Uterus (tissue), 4 donors: Measurements from ENCODE around the gene PSMB9. TPM values are rescaled to one million over a fixed set of nuclear protein-coding genes. Genes with fewer than 3 reads are reported as not detected.

Experiments used
- DNase-seq, 2 donors: peaks; one replicate each; pipeline ENCODE4 v3.0.0-alpha.2; 2019 to 2020
- H3K27ac ChIP-seq, 2 donors: fragments of 200-600 bp; sonication (generic); 1 replicate in 1 of 2; 2 replicates in 1 of 2; pipeline ENCODE4 v1.5.1; 2016 to 2018
- H3K27me3 ChIP-seq, 2 donors: fragments of 200-600 bp; sonication (generic); one replicate each; pipeline ENCODE4 v1.5.1; 2018 to 2019; ENCODE audit warnings: control low read depth in 1 of 2
- H3K36me3 ChIP-seq, 2 donors: fragments of 200-600 bp; sonication (generic); one replicate each; pipeline ENCODE4 v1.5.1; 2019; ENCODE audit warnings: control low read depth in 1 of 2
- H3K4me1 ChIP-seq, 2 donors: fragments of 200-600 bp; sonication (generic); one replicate each; pipeline ENCODE4 v1.5.1; 2018 to 2019; ENCODE audit warnings: control low read depth in 1 of 2
- H3K4me3 ChIP-seq, 2 donors: fragments of 200-600 bp; sonication (generic); 1 replicate in 1 of 2; 2 replicates in 1 of 2; pipeline ENCODE4 v1.5.1; 2018 to 2019; ENCODE audit warnings: mild to moderate bottlenecking in 1 of 2
- H3K9me3 ChIP-seq, 2 donors: fragments of 200-600 bp; sonication (generic); one replicate each; pipeline ENCODE4 v1.5.1; 2019; ENCODE audit warnings: control low read depth in 1 of 2
- POLR2A ChIP-seq, 2 donors: fragments of 450-650 bp; IDR thresholded peaks; one replicate each; pipeline ENCODE4 v1.6.1; 2016; ENCODE audit warnings: antibody characterized with exemption in 2 of 2, mild to moderate bottlenecking in 1 of 2, moderate library complexity in 1 of 2
- intact Hi-C: fragments of 100-400 bp; cut with DNase I; formaldehyde crosslinking; loops from one replicate; pipeline ENCODE4 v1.15.1; 2023; ENCODE audit warnings: low total_unique reads
- total RNA-seq, 4 donors: library from RNA; depleted of rRNA in 3 of 4; stranded (reverse); fragments of >200 nt in 3 of 4; gene quantifications; one replicate each; pipeline versions ENCODE4 v1.1.0 to v1.2.4, GENCODE V29; 2014 to 2023
- TF ChIP-seq, protein P1 (sequence below), 4 experiments: fragments of 200-600 bp in 2 of 4; fragments of 450-650 bp in 2 of 4; sonication (generic) in 2 of 4; IDR thresholded peaks; one replicate each; pipeline ENCODE4 v1.5.1; 2016 to 2019; ENCODE audit warnings: antibody characterized with exemption in 4 of 4, mild to moderate bottlenecking in 2 of 4, moderate library complexity in 1 of 4
- donor health status: DM: yes; HTN: yes; CAD: no.

Gene PSMB9
- total RNA-seq, 4 donors from 2014 or later = 14.0 to 50.7 (median 38.6) TPM

DNA sequence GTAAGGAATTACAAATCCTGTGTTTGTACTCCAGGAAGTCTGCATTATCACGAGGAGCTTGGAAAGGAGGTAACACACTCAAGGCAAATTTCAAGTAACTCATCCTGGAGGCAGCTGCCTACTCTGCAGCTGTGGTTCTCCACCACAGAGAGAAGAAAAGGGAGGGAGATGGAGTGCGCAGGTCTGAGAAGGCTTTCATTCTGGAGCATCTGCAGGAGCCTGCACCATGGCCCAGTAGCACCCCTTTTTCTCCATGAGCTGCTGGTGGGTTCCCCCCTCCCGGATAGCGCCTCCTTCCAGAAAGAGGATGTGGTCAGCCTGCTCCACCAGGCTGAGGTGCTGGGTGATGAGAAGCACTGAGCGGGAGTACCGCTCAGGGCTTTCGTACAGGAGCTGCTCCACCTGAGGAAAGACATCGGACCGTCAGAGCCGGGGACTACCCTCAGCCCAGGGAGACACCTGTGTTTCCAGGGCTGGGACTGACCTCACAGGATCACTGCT, 8.6 kb upstream of the PSMB9 start:
- Histone ChIP-seq H3K4me3 (no peak overlapping the region), H3K27me3 (no peaks in the 10 kb centered on the region), H3K4me1 (no peaks in the 10 kb centered on the region), H3K27ac (peak overlapping the region; percentile 90 to 96), H3K36me3 (no peaks in the 10 kb centered on the region), H3K9me3 (no peaks in the 10 kb centered on the region)
- intact Hi-C loops = no loop called here
- TF ChIP-seq POLR2A (IDR thresholded peaks at IDR 0.05) = no peak
- TF ChIP-seq, protein P1, sequence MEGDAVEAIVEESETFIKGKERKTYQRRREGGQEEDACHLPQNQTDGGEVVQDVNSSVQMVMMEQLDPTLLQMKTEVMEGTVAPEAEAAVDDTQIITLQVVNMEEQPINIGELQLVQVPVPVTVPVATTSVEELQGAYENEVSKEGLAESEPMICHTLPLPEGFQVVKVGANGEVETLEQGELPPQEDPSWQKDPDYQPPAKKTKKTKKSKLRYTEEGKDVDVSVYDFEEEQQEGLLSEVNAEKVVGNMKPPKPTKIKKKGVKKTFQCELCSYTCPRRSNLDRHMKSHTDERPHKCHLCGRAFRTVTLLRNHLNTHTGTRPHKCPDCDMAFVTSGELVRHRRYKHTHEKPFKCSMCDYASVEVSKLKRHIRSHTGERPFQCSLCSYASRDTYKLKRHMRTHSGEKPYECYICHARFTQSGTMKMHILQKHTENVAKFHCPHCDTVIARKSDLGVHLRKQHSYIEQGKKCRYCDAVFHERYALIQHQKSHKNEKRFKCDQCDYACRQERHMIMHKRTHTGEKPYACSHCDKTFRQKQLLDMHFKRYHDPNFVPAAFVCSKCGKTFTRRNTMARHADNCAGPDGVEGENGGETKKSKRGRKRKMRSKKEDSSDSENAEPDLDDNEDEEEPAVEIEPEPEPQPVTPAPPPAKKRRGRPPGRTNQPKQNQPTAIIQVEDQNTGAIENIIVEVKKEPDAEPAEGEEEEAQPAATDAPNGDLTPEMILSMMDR (IDR thresholded peaks at IDR 0.05) = no peak
- DNase-seq = no peak

DNA sequence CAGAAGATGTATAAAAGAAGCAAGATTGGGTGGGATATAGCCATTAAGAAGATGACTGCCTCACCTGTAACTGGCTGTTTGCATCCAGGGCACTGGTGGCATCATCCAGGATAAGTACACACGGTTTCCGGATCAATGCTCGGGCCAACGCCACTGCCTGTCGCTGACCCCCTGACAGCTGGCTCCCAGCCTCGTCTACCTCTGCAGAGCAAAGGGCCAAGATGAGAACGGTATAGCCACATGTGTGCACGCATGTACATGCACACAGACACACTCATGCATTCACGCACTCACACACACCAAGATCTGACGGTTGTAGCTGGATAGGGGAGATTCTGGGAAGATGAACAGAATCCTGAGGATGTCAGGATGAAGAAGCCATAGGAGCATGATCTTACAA, 7.0 kb upstream of the PSMB9 start:
- Histone ChIP-seq H3K9me3 (no peaks in the 10 kb centered on the region), H3K36me3 (no peaks in the 10 kb centered on the region), H3K27ac (no peak overlapping the region), H3K27me3 (no peaks in the 10 kb centered on the region), H3K4me3 (no peak overlapping the region), H3K4me1 (peaks cover 5 to 9% of the 10 kb centered on the region in 2 donors)
- TF ChIP-seq POLR2A (IDR thresholded peaks at IDR 0.05) = no peak
- TF ChIP-seq, protein P1 (IDR thresholded peaks at IDR 0.05) = no peak
- DNase-seq = no peak
- intact Hi-C loops = no loop called here

DNA sequence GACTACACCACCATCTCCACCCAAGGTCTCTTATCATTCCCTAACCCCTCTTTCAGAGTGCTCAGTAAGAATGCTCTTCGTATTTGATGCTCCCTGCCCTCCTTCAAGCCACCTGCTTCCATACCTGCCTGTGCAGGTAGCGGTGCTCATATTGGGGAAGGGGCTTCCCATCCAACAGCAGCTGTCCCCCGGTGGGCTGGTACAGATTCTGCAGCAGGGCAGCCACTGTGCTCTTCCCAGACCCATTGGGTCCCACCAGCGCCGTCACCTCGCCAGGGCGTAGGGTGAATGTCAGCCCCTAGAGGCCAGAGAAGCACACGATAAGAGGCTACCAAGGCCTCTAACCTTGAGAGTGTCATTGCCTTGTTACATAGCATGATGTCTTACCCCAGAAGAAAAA, 6.2 kb upstream of the PSMB9 start:
- Histone ChIP-seq H3K27ac (no peak overlapping the region), H3K36me3 (no peaks in the 10 kb centered on the region), H3K27me3 (no peaks in the 10 kb centered on the region), H3K4me3 (no peak overlapping the region), H3K9me3 (no peaks in the 10 kb centered on the region), H3K4me1 (peaks cover 7 to 9% of the 10 kb centered on the region in 2 donors)
- DNase-seq = no peak
- TF ChIP-seq, protein P1 (IDR thresholded peaks at IDR 0.05) = no peak
- no peak for TF ChIP-seq POLR2A (IDR thresholded peaks at IDR 0.05)
- intact Hi-C loops = no loop called here

DNA sequence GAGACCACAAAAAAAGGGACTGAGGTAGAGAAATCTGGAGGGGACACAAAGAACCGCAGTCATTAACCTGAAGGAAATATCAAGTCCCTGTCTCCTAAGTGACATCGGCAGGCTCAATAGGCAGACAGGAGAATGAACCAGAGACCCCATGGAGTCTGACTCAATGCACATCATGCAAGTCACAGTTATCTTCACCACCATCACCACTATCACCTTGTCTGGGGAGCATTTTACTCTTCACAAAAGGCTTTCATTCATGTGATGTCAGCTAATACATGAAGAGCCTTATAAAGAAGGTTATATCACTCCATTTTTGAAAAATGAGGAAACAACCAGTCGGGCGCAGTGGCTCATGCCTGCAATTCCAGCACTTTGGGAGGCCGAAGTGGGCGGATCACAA, 4.9 kb upstream of the PSMB9 start:
- intact Hi-C loops = no loop called here
- H3K9me3 ChIP-seq = no peaks in the 10 kb centered on the region

DNA sequence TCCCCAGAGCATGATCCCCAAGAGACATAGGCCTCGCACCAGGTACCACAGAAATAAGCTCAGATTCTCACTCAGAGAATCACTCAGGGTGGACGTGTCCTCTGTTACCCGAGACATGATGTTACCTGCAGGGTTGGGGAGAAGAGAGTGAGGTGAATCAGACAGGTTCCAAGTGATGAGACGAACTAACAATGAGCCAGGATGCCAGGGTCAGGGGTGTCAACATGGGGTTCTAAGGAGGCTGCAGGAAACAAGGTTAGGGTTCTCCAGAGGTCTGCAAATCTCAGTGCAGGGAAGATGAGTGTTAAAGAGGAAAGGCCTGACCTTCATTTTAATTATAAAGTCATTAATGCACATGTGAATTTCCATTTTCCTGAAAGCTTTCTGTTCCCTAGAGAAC, 3.0 kb upstream of the PSMB9 start:
- no peak overlapping the region for H3K4me3 ChIP-seq
- intact Hi-C loops = no loop called here
- H3K4me1 ChIP-seq = peaks cover 7 to 9% of the 10 kb centered on the region in 2 donors
- no peak for DNase-seq
- H3K27ac ChIP-seq = peak overlapping the region; percentile 97 to 99
- TF ChIP-seq, protein P1 (IDR thresholded peaks at IDR 0.05) = no peak
- no peak for TF ChIP-seq POLR2A (IDR thresholded peaks at IDR 0.05)
- no peaks in the 10 kb centered on the region for H3K36me3 ChIP-seq
- H3K27me3 ChIP-seq = no peaks in the 10 kb centered on the region
- no peaks in the 10 kb centered on the region for H3K9me3 ChIP-seq

More for the DNA sequence above, 4.9 kb upstream of the PSMB9 start:
- no peak overlapping the region for H3K4me3 ChIP-seq
- DNase-seq = no peak
- H3K27me3 ChIP-seq = no peaks in the 10 kb centered on the region
- H3K27ac ChIP-seq = no peak overlapping the region
- peaks cover 7 to 9% of the 10 kb centered on the region in 2 donors for H3K4me1 ChIP-seq
- no peaks in the 10 kb centered on the region for H3K36me3 ChIP-seq
- TF ChIP-seq POLR2A (IDR thresholded peaks at IDR 0.05) = no peak
- TF ChIP-seq, protein P1 (IDR thresholded peaks at IDR 0.05) = no peak
